ENCODE measurements around the gene SLC39A11. TPM values are rescaled to one million over a fixed set of nuclear protein-coding genes. Genes with fewer than 3 reads are reported as not detected.

The SLC39A11 gene
- total RNA-seq, 1 experiment from 2014 or later = 46.4 TPM

DNA sequence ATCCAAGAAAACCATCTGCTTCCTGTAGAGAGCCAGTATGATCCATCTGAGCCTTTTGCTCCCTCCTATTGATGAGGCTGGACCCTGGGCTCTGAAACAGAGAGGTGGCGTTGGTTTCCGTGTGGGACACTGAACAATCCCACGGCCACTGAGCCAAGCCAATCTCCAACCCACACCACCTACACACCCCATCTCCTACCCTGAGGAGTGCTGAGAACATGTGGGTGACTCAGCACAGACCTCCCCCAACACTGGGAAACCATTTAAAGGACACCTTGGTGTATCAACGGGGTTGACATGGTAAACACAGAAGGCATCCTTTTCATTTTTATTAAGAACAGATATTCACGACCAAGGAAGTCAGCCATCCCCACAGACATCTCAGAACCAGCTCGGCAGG is 332.1 kb downstream of the SLC39A11 start:
- Histone ChIP-seq H3K4me3 (replicated peaks in 1 of 2; ENCODE audit: low read depth in 1 of 2, low read length in 2 of 2) (no peak overlapping the region), H3K27me3 (ENCODE audit: insufficient read depth, low read length) (no peaks in the 10 kb centered on the region), H3K27ac (ENCODE audit: low read depth, low read length) (no peak overlapping the region), H3K4me1 (ENCODE audit: control insufficient read depth in 1 of 2, insufficient read depth in 2 of 2, low read length in 2 of 2) (no peaks in the 10 kb centered on the region), H3K4me2 (ENCODE audit: low read length) (no peak overlapping the region), H3K9me3 (ENCODE audit: control insufficient read depth in 1 of 2, insufficient read depth in 1 of 2, low read depth in 1 of 2, low read length in 2 of 2) (peaks cover 0 to 5% of the 10 kb centered on the region in 2 experiments; a peak in 1 of 4 replicates), H3K9me2 (ENCODE audit: insufficient read depth) (no peaks in the 10 kb centered on the region), H2AFZ (ENCODE audit: low read depth, low read length, poor library complexity, severe bottlenecking) (no peak overlapping the region), H3K79me2 (ENCODE audit: insufficient read depth, low read length) (no peaks in the 10 kb centered on the region), H3K9ac (ENCODE audit: low read length) (no peak overlapping the region), H4K20me1 (ENCODE audit: insufficient read depth) (no peaks in the 10 kb centered on the region), H3K36me3 (ENCODE audit: control insufficient read depth in 1 of 2, insufficient read depth in 2 of 2, low read length in 2 of 2) (no peaks in the 10 kb centered on the region)
- TF ChIP-seq ZFX (IDR thresholded peaks at IDR 0.05) (no peak), EZH2phosphoT487 (IDR thresholded peaks at IDR 0.05; ENCODE audit: borderline replicate concordance) (no peak), SRF (IDR thresholded peaks at IDR 0.05; ENCODE audit: low read depth) (no peak), EZH2 (IDR thresholded peaks at IDR 0.05) (no peak), ELF1 (IDR thresholded peaks at IDR 0.05; ENCODE audit: borderline replicate concordance, low read depth) (no peak), POLR2AphosphoS5 (IDR thresholded peaks at IDR 0.05; ENCODE audit: low read depth, low read length) (no peak), CEBPB (IDR thresholded peaks at IDR 0.05; ENCODE audit: low read depth) (no peak), JUND (IDR thresholded peaks at IDR 0.05) (no peak), ATF3 (IDR thresholded peaks at IDR 0.05) (no peak), CTCF (IDR thresholded peaks at IDR 0.05 in 2 of 3, conservative IDR thresholded peaks at IDR 0.05 in 1 of 3; ENCODE audit: borderline replicate concordance in 1 of 3, insufficient read depth in 1 of 3, low read depth in 2 of 3, low read length in 2 of 3) (no peak), ZBTB33 (IDR thresholded peaks at IDR 0.05; ENCODE audit: extremely low read depth, insufficient replicate concordance, low read length) (no peak), YY1 (IDR thresholded peaks at IDR 0.05; ENCODE audit: extremely low read depth, insufficient replicate concordance, low read depth, low read length) (no peak), SP1 (IDR thresholded peaks at IDR 0.05; ENCODE audit: low read depth) (no peak), MAX (IDR thresholded peaks at IDR 0.05) (no peak), FOSL1 (IDR thresholded peaks at IDR 0.05; ENCODE audit: low read depth) (no peak)
- no peak for ATAC-seq
- DNase-seq (ENCODE audit: low read depth, low spot score) = no peak
- ChIA-PET RAD21 (ENCODE audit: low non-redundant PET in 1 of 2, low total read pairs in 2 of 2, uncharacterized antibody in 2 of 2, unreplicated experiment in 2 of 2) (no interaction called here), CTCF (no interaction called here), POLR2A (no interaction called here)
- no TSS peak for BruUV-seq (replicated peaks)
- intact Hi-C loops (cut with micrococcal nuclease) = no loop called here
